ENCODE data around the gene PPP2R5E. TPM values are rescaled to one million over a fixed set of nuclear protein-coding genes. Genes with fewer than 3 reads are reported as not detected.

PPP2R5E gene
- total and polyA plus RNA-seq, 9 of the 15 experiments (the other 6 are each of a cell fraction or from before 2014, with no cell fraction given) = 4.2 to 30.3 (median 11.0) TPM

GRCh38 chr14:63513756-63514155 is 29.4 kb downstream of the PPP2R5E start:
- intact Hi-C loops (cut with micrococcal nuclease) = no loop called here
- 83% methylated on average over 4 of the region's 4 CpGs for WGBS (ENCODE audit: insufficient coverage, low coverage, missing lambda C conversion rate)

More at GRCh38 chr14:63513756-63514155, 29.4 kb downstream of the PPP2R5E start:
- peak; percentile 46 for ATAC-seq
- no peak for DNase-seq (ENCODE audit: extremely low read depth in 1 of 4, low spot score in 3 of 4)
- TF ChIP-seq, protein P1, sequence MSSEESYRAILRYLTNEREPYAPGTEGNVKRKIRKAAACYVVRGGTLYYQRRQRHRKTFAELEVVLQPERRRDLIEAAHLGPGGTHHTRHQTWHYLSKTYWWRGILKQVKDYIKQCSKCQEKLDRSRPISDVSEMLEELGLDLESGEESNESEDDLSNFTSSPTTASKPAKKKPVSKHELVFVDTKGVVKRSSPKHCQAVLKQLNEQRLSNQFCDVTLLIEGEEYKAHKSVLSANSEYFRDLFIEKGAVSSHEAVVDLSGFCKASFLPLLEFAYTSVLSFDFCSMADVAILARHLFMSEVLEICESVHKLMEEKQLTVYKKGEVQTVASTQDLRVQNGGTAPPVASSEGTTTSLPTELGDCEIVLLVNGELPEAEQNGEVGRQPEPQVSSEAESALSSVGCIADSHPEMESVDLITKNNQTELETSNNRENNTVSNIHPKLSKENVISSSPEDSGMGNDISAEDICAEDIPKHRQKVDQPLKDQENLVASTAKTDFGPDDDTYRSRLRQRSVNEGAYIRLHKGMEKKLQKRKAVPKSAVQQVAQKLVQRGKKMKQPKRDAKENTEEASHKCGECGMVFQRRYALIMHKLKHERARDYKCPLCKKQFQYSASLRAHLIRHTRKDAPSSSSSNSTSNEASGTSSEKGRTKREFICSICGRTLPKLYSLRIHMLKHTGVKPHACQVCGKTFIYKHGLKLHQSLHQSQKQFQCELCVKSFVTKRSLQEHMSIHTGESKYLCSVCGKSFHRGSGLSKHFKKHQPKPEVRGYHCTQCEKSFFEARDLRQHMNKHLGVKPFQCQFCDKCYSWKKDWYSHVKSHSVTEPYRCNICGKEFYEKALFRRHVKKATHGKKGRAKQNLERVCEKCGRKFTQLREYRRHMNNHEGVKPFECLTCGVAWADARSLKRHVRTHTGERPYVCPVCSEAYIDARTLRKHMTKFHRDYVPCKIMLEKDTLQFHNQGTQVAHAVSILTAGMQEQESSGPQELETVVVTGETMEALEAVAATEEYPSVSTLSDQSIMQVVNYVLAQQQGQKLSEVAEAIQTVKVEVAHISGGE (CRISPR knock-in tag; IDR thresholded peaks at IDR 0.05) = no peak
- TF ChIP-seq MEF2A (IDR thresholded peaks at IDR 0.05; ENCODE audit: control insufficient read depth, low read depth, low read length) = no peak
- no peak for TF ChIP-seq BCOR (IDR thresholded peaks at IDR 0.05)
- no peak for TF ChIP-seq HNRNPLL (IDR thresholded peaks at IDR 0.05; ENCODE audit: low read depth, low read length, poor library complexity, severe bottlenecking)
- no peak for TF ChIP-seq TGIF2 (CRISPR knock-in tag; IDR thresholded peaks at IDR 0.05)
- no peak for TF ChIP-seq RAD21 (CRISPR knock-in tag; conservative IDR thresholded peaks at IDR 0.05 in 1 of 2, IDR thresholded peaks at IDR 0.05 in 1 of 2)
- H3K9me1 ChIP-seq (ENCODE audit: control insufficient read depth, insufficient read depth, low read length) = no peaks in the 10 kb centered on the region
- no peak overlapping the region for H3K9ac ChIP-seq (ENCODE audit: insufficient read depth in 1 of 2, low read depth in 2 of 2, low read length in 2 of 2)
- no peaks in the 10 kb centered on the region for H3K9me3 ChIP-seq (replicated peaks; ENCODE audit: control insufficient read depth, insufficient read depth, low read depth, low read length)
- H3K36me3 ChIP-seq (ENCODE audit: control insufficient read depth, insufficient read depth, low read length) = peaks cover 5% of the 10 kb centered on the region; the same call in 2 of the 3 replicates
- in situ Hi-C loops (cut with MboI) = no loop called here
- peaks cover 0 to 4% of the 10 kb centered on the region in 2 experiments; a peak in 1 of 5 replicates for H3K4me1 ChIP-seq (replicated peaks in 1 of 2; ENCODE audit: control insufficient read depth in 2 of 2, insufficient read depth in 2 of 2, low read length in 2 of 2)
- ChIA-PET CTCF (ENCODE audit: low intra/inter-chr PET ratio) (no interaction called here), POLR2A (interaction anchor here (0.9 kb wide), 1 partner anchor 30 kb away, joined by 3 read pairs; no protein-coding TSS in a partner anchor)
- no TSS peak for BruUV-seq (replicated peaks)
- H3K27me3 ChIP-seq (ENCODE audit: control insufficient read depth in 2 of 2, insufficient read depth in 2 of 2, low read length in 2 of 2) = no peaks in the 10 kb centered on the region
- H3K79me2 ChIP-seq (ENCODE audit: control insufficient read depth, insufficient read depth, low read length) = peaks cover 63% of the 10 kb centered on the region
- no peak for FAIRE-seq
- H3K4me2 ChIP-seq (ENCODE audit: insufficient read depth, low read length) = no peak overlapping the region
- H4K20me1 ChIP-seq (replicated peaks; ENCODE audit: control insufficient read depth, insufficient read depth, low read length) = no peaks in the 10 kb centered on the region
- no peak overlapping the region for H3K27ac ChIP-seq (ENCODE audit: extremely low read depth, low read depth, low read length)
- no peak overlapping the region for H3K4me3 ChIP-seq
- no peak overlapping the region for H2AFZ ChIP-seq (ENCODE audit: low read depth, low read length)
